Smooth muscle cell (in vitro differentiated cells): Measurements from ENCODE around the gene NECTIN2. TPM values are rescaled to one million over a fixed set of nuclear protein-coding genes. Genes with fewer than 3 reads are reported as not detected.

Experiments used
- DNase-seq: peaks from one replicate; lab custom pipeline; 2025; ENCODE audit not compliant: unreplicated experiment; lab: John Stamatoyannopoulos, UW
- H2AFZ ChIP-seq: fragments of 200-600 bp; sonication (generic); 2 replicates; pipeline ENCODE4 v1.6.0; 2016; ENCODE audit warnings: antibody characterized with exemption, low read depth, mild to moderate bottlenecking
- H3F3A ChIP-seq: fragments of 200-600 bp; sonication (generic); 2 replicates; pipeline ENCODE4 v1.6.0; 2017; ENCODE audit warnings: antibody characterized with exemption, low read depth
- H3K27ac ChIP-seq: fragments of 200-600 bp; sonication (generic); 2 replicates; pipeline ENCODE4 v1.5.1; 2016; ENCODE audit warnings: low read depth, mild to moderate bottlenecking
- H3K27me3 ChIP-seq: fragments of 200-600 bp; sonication (generic); 2 replicates; pipeline ENCODE4 v1.6.1; 2016; ENCODE audit warnings: low read depth, mild to moderate bottlenecking
- H3K36me3 ChIP-seq: fragments of 200-600 bp; sonication (generic); 2 replicates; pipeline ENCODE4 v1.5.1; 2016; ENCODE audit warnings: low read depth
- H3K4me1 ChIP-seq: fragments of 200-600 bp; sonication (generic); 2 replicates; pipeline ENCODE4 v1.5.1; 2016; ENCODE audit warnings: low read depth
- H3K4me2 ChIP-seq: fragments of 200-600 bp; sonication (generic); 2 replicates; pipeline ENCODE4 v1.6.0; 2016; ENCODE audit warnings: mild to moderate bottlenecking
- H3K4me3 ChIP-seq: fragments of 200-600 bp; sonication (generic); 2 replicates; pipeline ENCODE4 v1.5.1; 2016; ENCODE audit warnings: mild to moderate bottlenecking
- H3K79me2 ChIP-seq: fragments of 200-600 bp; sonication (generic); 2 replicates; pipeline ENCODE4 v1.6.0; 2016; ENCODE audit warnings: low read depth, mild to moderate bottlenecking
- H3K9ac ChIP-seq: fragments of 200-600 bp; sonication (generic); 2 replicates; pipeline ENCODE4 v1.6.0; 2016; ENCODE audit warnings: low read depth
- H3K9me3 ChIP-seq: fragments of 200-600 bp; sonication (generic); replicated peaks from 2 replicates; pipeline ENCODE4 v1.5.1; 2016; ENCODE audit warnings: low read depth
- H4K20me1 ChIP-seq: fragments of 200-600 bp; sonication (generic); 2 replicates; pipeline ENCODE4 v1.6.0; 2016; ENCODE audit warnings: low read depth
- CTCF ChIP-seq: fragments of 200-600 bp; sonication (generic); IDR thresholded peaks from 2 replicates; pipeline ENCODE4 v1.5.1; 2017; ENCODE audit warnings: borderline replicate concordance, mild to moderate bottlenecking, antibody characterized with exemption; ENCODE audit not compliant: insufficient read depth, poor library complexity, severe bottlenecking
- WGBS: methylation state at CpG from one replicate; pipeline ENCODE4 v1.1.7; 2016; ENCODE audit warnings: low lambda C conversion rate; 5-methylcytosine and 5-hydroxymethylcytosine counted together
- polyA plus RNA-seq: library from polyadenylated mRNA; unstranded; fragments of >200 nt; fragmentation: Nextera tagmentation; extraction: Ambion mirVana; gene quantifications from 2 replicates; pipeline ENCODE4 v1.2.1, GENCODE V29; 2016
- total RNA-seq: library from RNA; depleted of rRNA; stranded (reverse); fragments of >200 nt; gene quantifications from 2 replicates; pipeline ENCODE4 v1.2.3, GENCODE V29; 2014

Gene NECTIN2
- total and polyA plus RNA-seq, 2 experiments from 2014 or later, result 94.6 to 160 TPM

DNA sequence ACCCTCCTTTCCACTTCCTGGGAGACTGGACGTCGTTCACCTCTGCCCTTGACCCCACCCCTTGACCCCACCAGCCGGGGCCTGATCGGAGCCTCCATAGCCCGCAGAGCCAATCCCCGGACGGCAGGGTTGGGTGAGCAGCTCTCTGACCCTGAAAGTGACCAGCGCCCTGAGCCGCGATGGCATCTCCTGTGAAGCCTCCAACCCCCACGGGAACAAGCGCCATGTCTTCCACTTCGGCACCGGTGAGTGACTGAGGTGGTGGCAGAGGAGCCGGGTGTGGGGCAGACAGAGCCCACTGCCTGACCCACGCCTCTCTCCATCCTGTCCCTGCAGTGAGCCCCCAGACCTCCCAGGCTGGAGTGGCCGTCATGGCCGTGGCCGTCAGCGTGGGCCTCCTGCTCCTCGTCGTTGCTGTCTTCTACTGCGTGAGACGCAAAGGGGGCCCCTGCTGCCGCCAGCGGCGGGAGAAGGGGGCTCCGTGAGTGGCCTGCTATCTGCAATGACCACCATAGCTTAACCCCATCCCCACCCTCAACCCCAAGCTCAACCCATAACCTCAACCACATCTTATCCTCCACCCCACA, 26.8 kb upstream of the NECTIN2 start:
- Histone ChIP-seq H3K4me3 (no peak overlapping the region), H3K79me2 (no peaks in the 10 kb centered on the region), H3K4me1 (no peaks in the 10 kb centered on the region), H3K4me2 (no peak overlapping the region), H3K27me3 (no peaks in the 10 kb centered on the region), H3K9ac (no peak overlapping the region), H3K9me3 (no peaks in the 10 kb centered on the region), H2AFZ (no peak overlapping the region), H3K27ac (no peak overlapping the region), H3K36me3 (no peaks in the 10 kb centered on the region), H4K20me1 (no peaks in the 10 kb centered on the region), H3F3A (no peaks in the 10 kb centered on the region)
- DNase-seq, result no peak
- 97% methylated on average over 27 of the region's 28 CpGs for WGBS
- no peak for TF ChIP-seq CTCF

- no peaks in the 10 kb centered on the region for H4K20me1 ChIP-seq
- no peaks in the 10 kb centered on the region for H3F3A ChIP-seq
- H3K4me1 ChIP-seq, result no peaks in the 10 kb centered on the region
- no peaks in the 10 kb centered on the region for H3K79me2 ChIP-seq
- no peaks in the 10 kb centered on the region for H3K27me3 ChIP-seq
- TF ChIP-seq CTCF, result no peak
- no peak overlapping the region for H3K9ac ChIP-seq
- H3K27ac ChIP-seq, result no peak overlapping the region
- H3K9me3 ChIP-seq, result no peaks in the 10 kb centered on the region
- H3K4me3 ChIP-seq, result no peak overlapping the region
- H3K36me3 ChIP-seq, result no peaks in the 10 kb centered on the region
- H2AFZ ChIP-seq, result no peak overlapping the region
- H3K4me2 ChIP-seq, result no peak overlapping the region
- no peak for DNase-seq
- 89% methylated on average over 26 of the region's 35 CpGs for WGBS
Observed at GRCh38 chr19:44820648-44821609, 25.2 kb upstream of the NECTIN2 start.

DNA sequence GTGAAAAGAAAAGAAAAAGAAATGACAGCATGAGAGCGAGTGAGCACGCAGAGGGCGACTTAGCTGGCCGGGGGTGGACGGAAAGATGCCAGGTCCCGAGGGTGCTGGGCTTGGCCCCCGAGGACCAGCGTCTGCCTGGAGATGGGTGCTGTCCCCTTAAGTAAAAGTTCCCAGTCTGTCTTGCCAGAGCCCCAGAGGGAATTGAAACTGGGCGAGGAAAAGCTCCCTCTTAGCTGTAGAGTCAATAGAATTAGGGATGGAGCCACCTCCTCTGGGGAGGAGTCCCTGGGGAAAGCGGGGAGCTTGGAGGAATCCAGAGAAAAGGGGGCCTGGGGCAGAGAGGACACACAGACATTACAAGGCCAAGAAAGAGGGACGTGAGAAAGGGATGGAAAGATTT, 23.9 kb upstream of the NECTIN2 start:
- WGBS, result 82% methylated on average over 11 of the region's 11 CpGs
- TF ChIP-seq CTCF, result no peak
- H3K27ac ChIP-seq, result no peak overlapping the region
- H3K36me3 ChIP-seq, result no peaks in the 10 kb centered on the region
- no peaks in the 10 kb centered on the region for H3F3A ChIP-seq
- H4K20me1 ChIP-seq, result no peaks in the 10 kb centered on the region
- DNase-seq, result no peak
- no peaks in the 10 kb centered on the region for H3K27me3 ChIP-seq
- H2AFZ ChIP-seq, result no peak overlapping the region
- no peak overlapping the region for H3K4me2 ChIP-seq
- no peaks in the 10 kb centered on the region for H3K4me1 ChIP-seq
- no peaks in the 10 kb centered on the region for H3K79me2 ChIP-seq
- no peak overlapping the region for H3K4me3 ChIP-seq
- H3K9me3 ChIP-seq, result no peaks in the 10 kb centered on the region
- H3K9ac ChIP-seq, result no peak overlapping the region
